ENCODE data around the gene NKAIN2. TPM values are rescaled to one million over a fixed set of nuclear protein-coding genes. Genes with fewer than 3 reads are reported as not detected.
"Not testable (repeated sequence)": the region's sequence is repeated elsewhere in the genome, so short reads cannot be mapped to it uniquely, and the experiment has no call there.

Gene NKAIN2
- total RNA-seq, 2 donors from 2014 or later: 0.68 TPM; not detected in 1

DNA sequence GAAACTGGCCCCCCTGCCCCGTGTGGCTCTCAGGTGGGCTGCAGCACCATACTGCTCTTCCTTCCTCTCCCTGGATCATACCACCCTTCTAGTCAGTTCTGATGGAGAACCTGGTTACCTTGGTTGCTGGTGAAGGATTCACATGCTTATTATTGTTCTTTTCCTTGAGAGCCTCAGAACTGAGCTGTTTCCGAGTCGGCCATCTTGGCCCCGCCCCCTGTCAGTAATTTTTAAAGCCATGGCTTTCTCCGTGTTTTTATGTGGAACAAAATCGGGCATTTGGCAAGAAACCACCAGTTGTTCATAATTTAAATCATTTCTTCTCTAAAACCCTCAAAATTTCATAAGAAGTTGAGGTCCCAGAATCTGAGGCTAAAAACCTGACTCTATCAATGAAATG lies 493.8 kb downstream of the NKAIN2 start:
- H3K36me3 ChIP-seq: no peaks in the 10 kb centered on the region
- no peak overlapping the region for H3K27ac ChIP-seq
- TF ChIP-seq POLR2A (IDR thresholded peaks at IDR 0.05) (no peak), POLR2AphosphoS5 (IDR thresholded peaks at IDR 0.05) (no peak)
- TF ChIP-seq, protein P1, sequence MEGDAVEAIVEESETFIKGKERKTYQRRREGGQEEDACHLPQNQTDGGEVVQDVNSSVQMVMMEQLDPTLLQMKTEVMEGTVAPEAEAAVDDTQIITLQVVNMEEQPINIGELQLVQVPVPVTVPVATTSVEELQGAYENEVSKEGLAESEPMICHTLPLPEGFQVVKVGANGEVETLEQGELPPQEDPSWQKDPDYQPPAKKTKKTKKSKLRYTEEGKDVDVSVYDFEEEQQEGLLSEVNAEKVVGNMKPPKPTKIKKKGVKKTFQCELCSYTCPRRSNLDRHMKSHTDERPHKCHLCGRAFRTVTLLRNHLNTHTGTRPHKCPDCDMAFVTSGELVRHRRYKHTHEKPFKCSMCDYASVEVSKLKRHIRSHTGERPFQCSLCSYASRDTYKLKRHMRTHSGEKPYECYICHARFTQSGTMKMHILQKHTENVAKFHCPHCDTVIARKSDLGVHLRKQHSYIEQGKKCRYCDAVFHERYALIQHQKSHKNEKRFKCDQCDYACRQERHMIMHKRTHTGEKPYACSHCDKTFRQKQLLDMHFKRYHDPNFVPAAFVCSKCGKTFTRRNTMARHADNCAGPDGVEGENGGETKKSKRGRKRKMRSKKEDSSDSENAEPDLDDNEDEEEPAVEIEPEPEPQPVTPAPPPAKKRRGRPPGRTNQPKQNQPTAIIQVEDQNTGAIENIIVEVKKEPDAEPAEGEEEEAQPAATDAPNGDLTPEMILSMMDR (IDR thresholded peaks at IDR 0.05): no peak
- no peaks in the 10 kb centered on the region for H3K9me3 ChIP-seq
- intact Hi-C loops (cut with DNase I): no loop called here
- H3K4me3 ChIP-seq: no peak overlapping the region
- H3K4me1 ChIP-seq (replicated peaks): no peaks in the 10 kb centered on the region
- H3K27me3 ChIP-seq (replicated peaks; ENCODE audit: insufficient read depth): no peaks in the 10 kb centered on the region
- 88% methylated on average over 6 of the region's 6 CpGs for WGBS
- no peak for DNase-seq (ENCODE audit: low spot score)

- H3K27ac ChIP-seq: no peak overlapping the region
- no peak overlapping the region for H3K4me3 ChIP-seq
- WGBS: 67% methylated on average over 1 of the region's 1 CpG
- intact Hi-C loops (cut with DNase I): no loop called here
- H3K27me3 ChIP-seq (replicated peaks; ENCODE audit: insufficient read depth): no peaks in the 10 kb centered on the region
- no peak for TF ChIP-seq POLR2AphosphoS5 (IDR thresholded peaks at IDR 0.05)
- no peak for TF ChIP-seq POLR2A (IDR thresholded peaks at IDR 0.05)
- TF ChIP-seq, protein P1 (IDR thresholded peaks at IDR 0.05): no peak
- no peaks in the 10 kb centered on the region for H3K9me3 ChIP-seq
- no peak for DNase-seq (ENCODE audit: low spot score)
- H3K36me3 ChIP-seq: no peaks in the 10 kb centered on the region
- H3K4me1 ChIP-seq (replicated peaks): no peaks in the 10 kb centered on the region
Observed at GRCh38 chr6:124298730-124299129, 495.1 kb downstream of the NKAIN2 start.

DNA sequence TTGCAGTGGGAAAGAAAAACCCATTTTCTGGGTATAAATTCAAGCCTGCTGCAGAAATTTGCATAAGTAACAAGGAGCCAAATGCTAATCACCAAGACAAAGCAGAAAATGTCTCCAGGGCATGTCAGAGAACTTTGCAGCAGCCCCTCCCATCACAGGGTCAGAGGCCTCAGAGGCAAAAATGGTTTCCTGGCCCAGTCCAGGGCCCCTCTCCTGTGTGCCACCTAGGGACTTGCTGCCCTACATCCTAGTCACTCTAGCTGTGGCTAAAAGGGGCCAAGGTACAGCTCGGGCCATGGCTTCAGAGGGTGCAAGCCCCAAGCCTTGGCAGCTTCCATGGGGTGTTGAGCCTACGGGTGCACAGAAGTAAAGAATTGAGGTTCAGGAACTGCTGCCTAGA lies 497.2 kb downstream of the NKAIN2 start:
- H3K36me3 ChIP-seq; intact Hi-C loops (cut with DNase I): not testable (repeated sequence)
- 94% methylated on average over 2 of the region's 2 CpGs for WGBS

GRCh38 chr6:124303971-124304370 lies 500.3 kb downstream of the NKAIN2 start:
- Histone ChIP-seq H3K4me1 (replicated peaks) (no peaks in the 10 kb centered on the region), H3K4me3 (no peak overlapping the region), H3K9me3 (no peaks in the 10 kb centered on the region), H3K27me3 (replicated peaks; ENCODE audit: insufficient read depth) (no peaks in the 10 kb centered on the region), H3K36me3 (no peaks in the 10 kb centered on the region), H3K27ac (no peak overlapping the region)
- WGBS: 94% methylated on average over 2 of the region's 2 CpGs
- intact Hi-C loops (cut with DNase I): no loop called here
- no peak for DNase-seq (ENCODE audit: low spot score)
- TF ChIP-seq POLR2A (IDR thresholded peaks at IDR 0.05): no peak
- TF ChIP-seq, protein P1 (IDR thresholded peaks at IDR 0.05): no peak
- no peak for TF ChIP-seq POLR2AphosphoS5 (IDR thresholded peaks at IDR 0.05)

More for the DNA sequence above, 497.2 kb downstream of the NKAIN2 start:
- not testable (repeated sequence) for H3K4me3 ChIP-seq; H3K4me1 ChIP-seq (replicated peaks); H3K27ac ChIP-seq; H3K9me3 ChIP-seq; H3K27me3 ChIP-seq (replicated peaks; ENCODE audit: insufficient read depth); DNase-seq (ENCODE audit: low spot score)

DNA sequence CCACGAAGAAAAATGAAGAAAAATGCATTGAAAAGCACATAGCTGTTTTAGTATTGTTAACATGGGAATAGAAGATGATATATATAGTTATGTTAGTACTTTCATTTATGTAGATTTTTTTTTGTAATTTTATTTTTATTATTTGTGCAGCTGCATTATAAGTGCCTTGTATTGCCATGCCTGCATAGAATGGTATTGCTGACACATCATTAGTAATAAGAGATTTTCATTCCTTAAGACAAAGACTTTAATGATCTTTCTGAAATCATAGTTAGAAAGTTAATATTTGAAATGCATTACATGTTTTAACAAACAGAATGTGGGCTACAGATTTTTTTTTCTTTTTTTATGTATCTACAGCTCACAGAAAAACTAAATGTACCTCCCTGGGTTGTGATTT lies 506.5 kb downstream of the NKAIN2 start:
- intact Hi-C loops (cut with DNase I): no loop called here
- TF ChIP-seq POLR2A (IDR thresholded peaks at IDR 0.05): no peak
- TF ChIP-seq POLR2AphosphoS5 (IDR thresholded peaks at IDR 0.05): no peak
- TF ChIP-seq, protein P1 (IDR thresholded peaks at IDR 0.05): no peak
- no peak for DNase-seq (ENCODE audit: low spot score)
- H3K4me3 ChIP-seq: no peak overlapping the region
- H3K4me1 ChIP-seq (replicated peaks): no peaks in the 10 kb centered on the region
- H3K9me3 ChIP-seq: no peaks in the 10 kb centered on the region
- no peaks in the 10 kb centered on the region for H3K36me3 ChIP-seq
- no peak overlapping the region for H3K27ac ChIP-seq
- 85% methylated on average over 1 of the region's 1 CpG for WGBS
- no peaks in the 10 kb centered on the region for H3K27me3 ChIP-seq (replicated peaks; ENCODE audit: insufficient read depth)
